ENCODE results near the gene PCDHGB3.
"Not testable (repeated sequence)": the region's sequence is repeated elsewhere in the genome, so short reads cannot be mapped to it uniquely, and the experiment has no call there.

GRCh38 chr5:141407790-141408505 lies 37.9 kb downstream of the PCDHGB3 start, which contains the start of gene PCDHGB6:
- TF ChIP-seq CTCF (IDR thresholded peaks at IDR 0.05) = peak; percentile 32 to 58 (median 55)
- TF ChIP-seq POLR2A (IDR thresholded peaks at IDR 0.05) = not testable (repeated sequence)

Measured in thyroid gland (tissue), 4 donors.